ENCODE results near the gene LAMP2. TPM values are rescaled to one million over a fixed set of nuclear protein-coding genes. Genes with fewer than 3 reads are reported as not detected.
"Not testable (repeated sequence)": the region's sequence is repeated elsewhere in the genome, so short reads cannot be mapped to it uniquely, and the experiment has no call there.

The LAMP2 gene
- total RNA-seq, 1 donor from 2014 or later: 77.7 TPM

GRCh38 chrX:120504569-120504968 lies 35.5 kb upstream of the LAMP2 start:
- H3K27me3 Mint-ChIP-seq (ENCODE audit: low read depth): peaks cover 4% of the 10 kb centered on the region
- DNase-seq (ENCODE audit: low spot score in 2 of 2, unreplicated experiment in 2 of 2): no peak
- H3K4me3 Mint-ChIP-seq: no peak overlapping the region
- H3K27ac Mint-ChIP-seq: no peak overlapping the region
- H3K36me3 Mint-ChIP-seq: no peaks in the 10 kb centered on the region
- no peaks in the 10 kb centered on the region for H3K4me1 Mint-ChIP-seq
- H3K9me3 Mint-ChIP-seq: peaks cover 29% of the 10 kb centered on the region
- TF ChIP-seq CTCF (IDR thresholded peaks at IDR 0.05; ENCODE audit: unreplicated experiment): no peak

- peaks cover 1% of the 10 kb centered on the region for H3K4me1 Mint-ChIP-seq
- no peak overlapping the region for H3K4me3 Mint-ChIP-seq
- TF ChIP-seq CTCF (IDR thresholded peaks at IDR 0.05; ENCODE audit: unreplicated experiment): no peak
- no peak for DNase-seq (ENCODE audit: low spot score in 2 of 2, unreplicated experiment in 2 of 2)
- H3K9me3 Mint-ChIP-seq: peaks cover 23% of the 10 kb centered on the region
- H3K36me3 Mint-ChIP-seq: no peaks in the 10 kb centered on the region
- H3K27me3 Mint-ChIP-seq (ENCODE audit: low read depth): peaks cover 4% of the 10 kb centered on the region
- no peak overlapping the region for H3K27ac Mint-ChIP-seq
Measured at GRCh38 chrX:120499301-120500072, 30.4 kb upstream of the LAMP2 start.

- peaks cover 24% of the 10 kb centered on the region for H3K9me3 Mint-ChIP-seq
- not testable (repeated sequence) for H3K36me3 Mint-ChIP-seq; DNase-seq (ENCODE audit: low spot score in 2 of 2, unreplicated experiment in 2 of 2); H3K4me1 Mint-ChIP-seq; H3K27me3 Mint-ChIP-seq (ENCODE audit: low read depth); H3K4me3 Mint-ChIP-seq; H3K27ac Mint-ChIP-seq
Measured at GRCh38 chrX:120490119-120490518, 21.0 kb upstream of the LAMP2 start.

DNA sequence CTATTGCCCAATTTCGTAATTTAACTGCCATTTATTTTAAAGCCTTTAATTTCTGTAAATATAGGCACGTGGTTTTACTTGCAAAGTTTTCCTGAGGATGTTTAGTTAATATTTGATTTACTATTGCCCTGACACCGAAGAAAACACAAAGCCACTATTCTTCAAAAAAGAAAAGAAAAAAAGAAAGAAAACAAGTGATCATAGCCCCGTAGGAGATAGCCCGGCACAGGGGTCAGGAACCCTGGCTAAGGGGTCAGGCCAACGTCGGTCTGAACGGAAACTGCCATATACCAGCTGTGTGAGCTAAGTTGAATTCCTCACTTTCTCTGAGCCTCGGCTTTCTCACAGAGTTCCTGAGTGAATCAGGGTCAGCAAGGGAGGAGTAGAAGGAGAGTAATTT lies 17.7 kb upstream of the LAMP2 start:
- H3K4me3 Mint-ChIP-seq: no peak overlapping the region

GRCh38 chrX:120485638-120486520 lies 16.8 kb upstream of the LAMP2 start:
- Mint-ChIP-seq H3K27me3 (ENCODE audit: low read depth) (no peaks in the 10 kb centered on the region), H3K36me3 (no peaks in the 10 kb centered on the region), H3K27ac (peak overlapping the region; percentile 94), H3K4me3 (peak overlapping the region; percentile 77), H3K4me1 (no peaks in the 10 kb centered on the region), H3K9me3 (peaks cover 21% of the 10 kb centered on the region)
- DNase-seq (ENCODE audit: low spot score in 2 of 2, unreplicated experiment in 2 of 2): peak in 1 of 2 experiments; percentile 46
- TF ChIP-seq CTCF (IDR thresholded peaks at IDR 0.05; ENCODE audit: unreplicated experiment): peak; percentile 47

More for the DNA sequence above, 17.7 kb upstream of the LAMP2 start:
- no peak for TF ChIP-seq CTCF (IDR thresholded peaks at IDR 0.05; ENCODE audit: unreplicated experiment)
- Mint-ChIP-seq H3K4me1 (no peaks in the 10 kb centered on the region), H3K27ac (no peak overlapping the region), H3K36me3 (no peaks in the 10 kb centered on the region), H3K27me3 (ENCODE audit: low read depth) (no peaks in the 10 kb centered on the region), H3K9me3 (peaks cover 24% of the 10 kb centered on the region)
- DNase-seq (ENCODE audit: low spot score in 2 of 2, unreplicated experiment in 2 of 2): no peak

DNA sequence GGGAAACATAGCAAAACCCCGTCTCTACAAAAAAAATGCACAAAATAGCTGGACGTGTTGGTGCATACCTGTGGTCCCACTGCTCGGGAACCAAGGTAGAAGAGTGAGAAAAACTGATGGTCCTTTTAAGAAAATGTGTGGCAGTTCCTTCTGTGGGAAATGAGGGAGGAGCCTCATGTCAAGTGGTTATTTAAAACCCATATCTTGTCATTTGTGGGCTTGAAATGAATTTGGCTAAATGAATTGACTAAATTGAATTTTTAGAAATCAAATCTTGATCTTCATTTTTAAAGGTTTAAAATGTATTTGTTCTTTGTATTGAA lies 16.2 kb upstream of the LAMP2 start:
- Mint-ChIP-seq H3K4me3 (peak overlapping the region; percentile 77), H3K4me1 (no peaks in the 10 kb centered on the region), H3K27me3 (ENCODE audit: low read depth) (no peaks in the 10 kb centered on the region), H3K27ac (peak overlapping the region; percentile 94), H3K36me3 (no peaks in the 10 kb centered on the region), H3K9me3 (peaks cover 17% of the 10 kb centered on the region)
- no peak for DNase-seq (ENCODE audit: low spot score in 2 of 2, unreplicated experiment in 2 of 2)
- no peak for TF ChIP-seq CTCF (IDR thresholded peaks at IDR 0.05; ENCODE audit: unreplicated experiment)

All from mesothelial cell of epicardium (in vitro differentiated cells).